ENCODE results near the gene DOCK9. TPM values are rescaled to one million over a fixed set of nuclear protein-coding genes. Genes with fewer than 3 reads are reported as not detected.

The DOCK9 gene
- total RNA-seq, 1 donor from 2014 or later, result 45.9 TPM

GRCh38 chr13:98804336-98804855 is 173.5 kb downstream of the DOCK9 start:
- H3K36me3 Mint-ChIP-seq (ENCODE audit: low read depth), result peaks cover 13% of the 10 kb centered on the region
- no peak overlapping the region for H3K27ac Mint-ChIP-seq (ENCODE audit: unreplicated experiment)
- DNase-seq (ENCODE audit: low spot score), result no peak
- no peaks in the 10 kb centered on the region for H3K27me3 Mint-ChIP-seq (ENCODE audit: low read depth)
- H3K4me3 Mint-ChIP-seq (ENCODE audit: unreplicated experiment), result no peak overlapping the region
- no peaks in the 10 kb centered on the region for H3K9me3 Mint-ChIP-seq (ENCODE audit: low read depth)
- TF ChIP-seq CTCF (IDR thresholded peaks at IDR 0.05), result no peak
- no peaks in the 10 kb centered on the region for H3K4me1 Mint-ChIP-seq (ENCODE audit: low read depth)

- no peak for DNase-seq (ENCODE audit: low spot score)
- no peak overlapping the region for H3K4me3 Mint-ChIP-seq (ENCODE audit: unreplicated experiment)
- H3K9me3 Mint-ChIP-seq (ENCODE audit: low read depth), result no peaks in the 10 kb centered on the region
- no peaks in the 10 kb centered on the region for H3K27me3 Mint-ChIP-seq (ENCODE audit: low read depth)
- no peaks in the 10 kb centered on the region for H3K4me1 Mint-ChIP-seq (ENCODE audit: low read depth)
- no peak overlapping the region for H3K27ac Mint-ChIP-seq (ENCODE audit: unreplicated experiment)
- peaks cover 15% of the 10 kb centered on the region for H3K36me3 Mint-ChIP-seq (ENCODE audit: low read depth)
- TF ChIP-seq CTCF (IDR thresholded peaks at IDR 0.05), result no peak
These were observed 173.9 kb downstream of the DOCK9 start for GRCh38 chr13:98803921-98804320.

GRCh38 chr13:98803111-98803561 is 174.7 kb downstream of the DOCK9 start:
- H3K27ac Mint-ChIP-seq (ENCODE audit: unreplicated experiment), result no peak overlapping the region
- DNase-seq (ENCODE audit: low spot score), result no peak
- TF ChIP-seq CTCF (IDR thresholded peaks at IDR 0.05), result no peak
- no peak overlapping the region for H3K4me3 Mint-ChIP-seq (ENCODE audit: unreplicated experiment)
- H3K36me3 Mint-ChIP-seq (ENCODE audit: low read depth), result peaks cover 17% of the 10 kb centered on the region
- H3K9me3 Mint-ChIP-seq (ENCODE audit: low read depth), result no peaks in the 10 kb centered on the region
- H3K27me3 Mint-ChIP-seq (ENCODE audit: low read depth), result no peaks in the 10 kb centered on the region
- no peaks in the 10 kb centered on the region for H3K4me1 Mint-ChIP-seq (ENCODE audit: low read depth)

GRCh38 chr13:98802559-98802958 is 175.3 kb downstream of the DOCK9 start:
- no peaks in the 10 kb centered on the region for H3K4me1 Mint-ChIP-seq (ENCODE audit: low read depth)
- H3K9me3 Mint-ChIP-seq (ENCODE audit: low read depth), result no peaks in the 10 kb centered on the region
- no peaks in the 10 kb centered on the region for H3K27me3 Mint-ChIP-seq (ENCODE audit: low read depth)
- DNase-seq (ENCODE audit: low spot score), result no peak
- TF ChIP-seq CTCF (IDR thresholded peaks at IDR 0.05), result no peak
- no peak overlapping the region for H3K4me3 Mint-ChIP-seq (ENCODE audit: unreplicated experiment)
- peaks cover 17% of the 10 kb centered on the region for H3K36me3 Mint-ChIP-seq (ENCODE audit: low read depth)
- no peak overlapping the region for H3K27ac Mint-ChIP-seq (ENCODE audit: unreplicated experiment)

GRCh38 chr13:98801626-98802418 is 176.0 kb downstream of the DOCK9 start:
- Mint-ChIP-seq H3K27me3 (ENCODE audit: low read depth) (no peaks in the 10 kb centered on the region), H3K4me3 (ENCODE audit: unreplicated experiment) (no peak overlapping the region), H3K4me1 (ENCODE audit: low read depth) (no peaks in the 10 kb centered on the region), H3K36me3 (ENCODE audit: low read depth) (peaks cover 20% of the 10 kb centered on the region), H3K27ac (ENCODE audit: unreplicated experiment) (no peak overlapping the region), H3K9me3 (ENCODE audit: low read depth) (no peaks in the 10 kb centered on the region)
- no peak for TF ChIP-seq CTCF (IDR thresholded peaks at IDR 0.05)
- no peak for DNase-seq (ENCODE audit: low spot score)
